BLaER1 treated with 17β-estradiol and CSF1 and Interleukin-3, amounts not matched to agents 10 nM and 100 nM (cell line): ENCODE results near the gene MEGF6.

ENCODE experiments used
- H3K27ac ChIP-seq, 11 experiments: shearing (Covaris generic); formaldehyde crosslinking; 2 replicates each; pipeline ENCODE4 v1.8.1; 2022
- H3K27me3 ChIP-seq, 11 experiments: shearing (Covaris generic); formaldehyde crosslinking; 2 replicates each; pipeline ENCODE4 v1.8.1; 2022
- H3K36me3 ChIP-seq, 11 experiments: shearing (Covaris generic); formaldehyde crosslinking; 2 replicates each; pipeline ENCODE4 v1.8.1; 2022
- H3K4me1 ChIP-seq, 10 experiments: shearing (Covaris generic); formaldehyde crosslinking; 2 replicates each; pipeline ENCODE4 v1.8.1; 2022
- H3K4me2 ChIP-seq, 11 experiments: shearing (Covaris generic); formaldehyde crosslinking; 2 replicates each; pipeline ENCODE4 v1.8.1; 2022
- H3K4me3 ChIP-seq, 10 experiments: shearing (Covaris generic); formaldehyde crosslinking; 2 replicates each; pipeline ENCODE4 v1.8.1; 2022
- H3K9ac ChIP-seq, 11 experiments: shearing (Covaris generic); formaldehyde crosslinking; 2 replicates each; pipeline ENCODE4 v1.8.1; 2022
- H3K9me3 ChIP-seq, 11 experiments: shearing (Covaris generic); formaldehyde crosslinking; replicated peaks in 1 of 11; 2 replicates each; pipeline ENCODE4 v1.8.1; 2022
- H4K20me1 ChIP-seq, 11 experiments: shearing (Covaris generic); formaldehyde crosslinking; 2 replicates each; pipeline ENCODE4 v1.8.1; 2022
- Cebpa-rat ChIP-seq, 11 experiments: shearing (Covaris generic); IDR thresholded peaks; 2 replicates each; pipeline ENCODE4 v1.8.1; 2022

MEGF6 gene

DNA sequence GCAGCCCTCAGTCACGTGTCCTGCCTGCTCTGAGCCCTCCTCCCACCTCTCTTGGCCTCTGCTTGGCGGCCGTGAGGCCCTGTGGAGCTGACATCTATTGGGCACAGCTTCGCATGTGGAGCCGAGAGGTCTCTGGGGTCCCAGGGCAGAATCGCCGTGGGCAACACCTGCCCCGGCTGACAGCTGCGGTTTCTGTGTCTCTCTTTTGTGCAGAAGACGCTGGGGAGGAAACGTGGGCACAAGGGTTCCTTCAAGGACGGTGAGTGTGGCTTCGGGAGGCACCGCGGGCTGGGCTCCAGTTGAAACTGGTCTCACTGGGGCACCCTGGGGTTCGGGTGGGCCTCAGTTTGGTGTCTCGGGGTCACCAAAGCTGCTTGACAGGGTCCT, 145.4 kb downstream of the MEGF6 start:
- Histone ChIP-seq H3K9ac (peak overlapping the region in 4 of 11 experiments; percentile 3 to 31 (median 14); a peak in 3 of 22 replicates), H3K4me1 (peaks cover 38 to 72% (median 68%) of the 10 kb centered on the region in 10 experiments), H3K4me3 (no peak overlapping the region), H4K20me1 (peaks cover 0 to 22% (median 0%) of the 10 kb centered on the region in 11 experiments; a peak in 8 of 22 replicates), H3K9me3 (no peaks in the 10 kb centered on the region), H3K27ac (0 out of 22 replicates have a peak overlapping the region, but pooled peaks of 2 of the 11 experiments have one; percentile 6 to 28), H3K4me2 (peak overlapping the region; percentile 67 to 93 (median 79)), H3K36me3 (no peaks in the 10 kb centered on the region), H3K27me3 (peaks cover 0 to 12% (median 0%) of the 10 kb centered on the region in 11 experiments; a peak in 2 of 22 replicates)
- TF ChIP-seq Cebpa-rat (IDR thresholded peaks at IDR 0.05), result no peak

DNA sequence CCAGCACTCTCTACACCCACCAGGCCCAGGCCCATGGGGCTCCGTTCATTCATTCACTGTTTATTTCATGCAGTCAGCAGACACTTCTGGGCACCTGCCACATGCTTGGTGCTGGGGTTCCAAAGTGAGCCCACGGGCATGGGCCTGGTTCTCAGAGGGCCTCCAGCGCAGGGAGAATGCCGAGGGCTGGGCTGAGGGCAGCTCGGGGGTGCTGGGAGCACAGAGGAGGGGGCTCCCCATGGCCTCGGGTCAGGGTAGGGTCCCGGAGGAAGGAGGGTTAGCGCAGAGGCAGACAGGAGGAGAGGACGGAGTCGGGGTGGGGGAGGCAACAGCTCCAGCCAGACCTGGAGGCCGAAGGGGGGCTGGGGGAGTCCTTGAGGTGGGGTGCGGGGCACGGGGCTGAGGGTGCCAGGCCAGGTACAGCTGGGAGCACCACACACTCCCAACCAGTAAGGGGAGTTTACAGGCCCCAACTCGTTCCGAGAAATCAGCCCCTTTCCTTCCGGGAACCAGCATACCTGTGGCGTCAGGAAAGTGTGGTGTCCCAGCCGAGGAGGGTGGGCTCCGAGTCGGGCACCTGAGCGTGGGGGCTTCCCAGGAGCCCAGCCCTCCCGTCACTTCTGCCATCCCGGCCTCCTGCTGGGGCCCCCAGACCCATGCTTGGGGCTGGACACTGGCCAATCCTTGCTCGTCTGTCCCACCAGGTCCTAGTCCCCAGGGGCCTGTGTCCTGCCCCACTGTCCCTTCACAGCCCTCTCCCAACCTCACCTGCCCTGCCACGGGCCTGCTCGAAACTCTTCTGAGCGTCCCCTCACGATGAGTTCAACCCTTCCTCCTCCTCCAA, 146.0 kb downstream of the MEGF6 start:
- Histone ChIP-seq H3K9me3 (no peaks in the 10 kb centered on the region), H3K27ac (peak overlapping the region in 2 of 11 experiments; percentile 18 to 22; a peak in 1 of 22 replicates), H3K27me3 (peaks cover 0 to 12% (median 0%) of the 10 kb centered on the region in 11 experiments; a peak in 2 of 22 replicates), H3K4me1 (peaks cover 38 to 72% (median 67%) of the 10 kb centered on the region in 10 experiments), H3K4me2 (peak overlapping the region; percentile 67 to 93 (median 79)), H4K20me1 (peaks cover 0 to 22% (median 0%) of the 10 kb centered on the region in 11 experiments; a peak in 9 of 22 replicates), H3K4me3 (no peak overlapping the region), H3K36me3 (no peaks in the 10 kb centered on the region), H3K9ac (peak overlapping the region in 4 of 11 experiments; percentile 7 to 31 (median 28); a peak in 3 of 22 replicates)
- no peak for TF ChIP-seq Cebpa-rat (IDR thresholded peaks at IDR 0.05)

DNA sequence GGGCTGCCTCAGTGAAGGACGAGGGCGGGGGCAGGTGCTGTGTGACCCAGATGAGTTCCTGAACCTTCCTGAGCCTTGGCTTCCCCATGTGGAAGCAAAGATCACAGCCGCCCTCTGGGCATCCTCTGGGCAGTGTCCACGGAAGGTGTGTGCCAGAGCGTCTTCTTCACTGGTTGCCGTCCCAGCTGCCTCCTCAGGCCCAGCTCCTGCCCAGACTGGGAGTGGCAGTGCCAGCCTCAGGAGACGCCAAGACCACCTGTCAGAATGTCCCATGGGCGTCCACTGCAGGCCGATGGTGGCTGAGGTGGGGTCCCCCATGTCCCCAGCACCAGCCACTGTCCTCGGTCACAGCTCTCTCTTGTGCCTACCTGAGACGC, 146.7 kb downstream of the MEGF6 start:
- peaks cover 0 to 22% (median 0%) of the 10 kb centered on the region in 11 experiments; a peak in 9 of 22 replicates for H4K20me1 ChIP-seq
- H3K9me3 ChIP-seq, result no peaks in the 10 kb centered on the region
- no peak overlapping the region for H3K27ac ChIP-seq
- no peak overlapping the region for H3K4me3 ChIP-seq
- H3K36me3 ChIP-seq, result no peaks in the 10 kb centered on the region
- H3K9ac ChIP-seq, result peak overlapping the region in 3 of 11 experiments; percentile 1 to 27 (median 7); a peak in 3 of 22 replicates
- TF ChIP-seq Cebpa-rat (IDR thresholded peaks at IDR 0.05), result no peak
- H3K4me2 ChIP-seq, result peak overlapping the region in 8 of 11 experiments; percentile 67 to 93 (median 79); a peak in 16 of 22 replicates
- peaks cover 0 to 12% (median 0%) of the 10 kb centered on the region in 11 experiments; a peak in 2 of 22 replicates for H3K27me3 ChIP-seq
- peaks cover 45 to 74% (median 70%) of the 10 kb centered on the region in 10 experiments for H3K4me1 ChIP-seq

DNA sequence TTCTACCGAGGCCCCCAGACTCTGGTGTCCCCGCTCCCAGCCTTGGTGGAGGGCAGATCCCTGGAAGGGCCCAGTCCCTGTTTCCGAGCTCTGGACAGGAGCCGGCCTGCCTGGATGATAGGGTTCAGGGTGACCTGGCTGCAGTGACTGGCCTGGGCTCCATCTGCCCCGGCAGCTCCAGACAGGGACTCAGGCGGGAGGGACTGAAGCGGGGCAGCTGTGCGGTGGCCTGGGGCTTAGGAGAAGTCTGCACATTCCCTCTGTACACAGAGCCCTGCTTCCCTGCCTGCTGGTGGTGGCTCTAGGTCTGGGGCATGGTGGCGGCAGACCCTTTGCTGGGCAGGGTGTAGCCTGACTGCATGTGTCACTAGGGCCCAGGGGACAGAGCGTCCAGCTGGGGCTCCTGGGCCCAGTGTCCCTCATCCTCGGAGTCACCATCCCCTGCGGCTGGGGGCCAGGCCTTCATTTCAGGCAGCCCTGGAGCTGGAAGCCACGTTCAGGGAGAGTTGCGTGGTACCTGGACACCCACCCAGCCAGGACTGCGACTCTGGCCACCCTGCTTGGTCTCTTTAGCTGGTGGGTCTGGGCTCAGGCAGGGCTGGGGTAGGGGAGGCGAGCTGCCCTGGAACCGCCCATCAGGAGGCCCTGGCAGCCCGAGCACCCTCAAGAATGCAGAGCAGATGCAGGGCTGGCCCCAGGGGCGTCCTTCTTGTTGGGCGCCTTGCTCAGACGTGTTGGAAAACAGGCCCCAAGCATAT, 147.2 kb downstream of the MEGF6 start:
- H3K9ac ChIP-seq, result peak overlapping the region in 3 of 11 experiments; percentile 3 to 27 (median 7); a peak in 2 of 22 replicates
- H4K20me1 ChIP-seq, result peaks cover 0 to 22% (median 0%) of the 10 kb centered on the region in 11 experiments; a peak in 10 of 22 replicates
- no peaks in the 10 kb centered on the region for H3K9me3 ChIP-seq
- peak overlapping the region in 8 of 11 experiments; percentile 67 to 93 (median 79); a peak in 13 of 22 replicates for H3K4me2 ChIP-seq
- H3K36me3 ChIP-seq, result no peaks in the 10 kb centered on the region
- no peak for TF ChIP-seq Cebpa-rat (IDR thresholded peaks at IDR 0.05)
- H3K27me3 ChIP-seq, result peaks cover 0 to 12% (median 0%) of the 10 kb centered on the region in 11 experiments; a peak in 2 of 22 replicates
- H3K4me3 ChIP-seq, result no peak overlapping the region
- H3K27ac ChIP-seq, result no peak overlapping the region
- peaks cover 49 to 73% (median 69%) of the 10 kb centered on the region in 10 experiments for H3K4me1 ChIP-seq

DNA sequence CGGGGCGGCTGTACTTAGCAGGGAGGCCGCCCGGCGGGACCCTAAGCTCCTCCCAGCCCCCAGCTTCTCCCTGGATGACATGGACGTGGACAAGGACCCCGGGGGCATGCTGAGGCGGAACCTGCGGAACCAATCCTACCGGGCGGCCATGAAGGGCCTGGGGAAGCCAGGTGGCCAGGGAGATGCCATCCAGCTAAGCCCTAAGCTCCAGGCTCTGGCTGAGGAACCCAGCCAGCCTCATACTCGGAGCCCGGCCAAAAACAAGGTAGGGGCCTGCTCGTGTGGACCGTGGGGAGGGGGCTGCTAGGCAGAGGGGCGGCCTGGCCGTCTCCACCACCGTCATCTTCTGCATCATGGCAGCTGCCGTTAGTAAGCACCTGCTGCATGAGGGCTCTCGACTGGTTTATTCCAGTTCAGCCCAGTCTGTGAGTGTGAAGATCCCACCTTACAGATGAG, 147.9 kb downstream of the MEGF6 start:
- Histone ChIP-seq H4K20me1 (peaks cover 0 to 25% (median under 1%) of the 10 kb centered on the region in 11 experiments; a peak in 10 of 22 replicates), H3K27ac (no peak overlapping the region), H3K9me3 (no peaks in the 10 kb centered on the region), H3K36me3 (no peaks in the 10 kb centered on the region), H3K4me2 (no peak overlapping the region), H3K4me1 (peaks cover 56 to 73% (median 69%) of the 10 kb centered on the region in 10 experiments), H3K27me3 (peaks cover 0 to 12% (median 0%) of the 10 kb centered on the region in 11 experiments; a peak in 2 of 22 replicates), H3K9ac (no peak overlapping the region), H3K4me3 (no peak overlapping the region)
- TF ChIP-seq Cebpa-rat (IDR thresholded peaks at IDR 0.05), result no peak

DNA sequence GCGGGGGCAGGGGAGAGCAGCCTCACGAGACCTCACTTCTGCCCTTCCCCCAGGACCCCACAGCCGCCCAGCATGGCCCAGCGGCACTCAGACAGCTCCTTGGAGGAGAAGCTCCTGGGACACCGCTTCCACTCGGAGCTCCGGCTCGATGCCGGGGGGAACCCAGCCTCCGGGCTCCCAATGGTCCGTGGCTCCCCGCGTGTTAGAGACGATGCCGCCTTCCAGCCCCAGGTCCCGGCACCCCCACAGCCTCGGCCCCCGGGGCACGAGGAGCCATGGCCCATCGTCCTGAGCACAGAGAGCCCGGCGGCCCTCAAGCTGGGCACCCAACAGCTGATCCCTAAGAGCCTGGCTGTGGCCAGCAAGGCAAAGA, 148.3 kb downstream of the MEGF6 start:
- Histone ChIP-seq H3K36me3 (no peaks in the 10 kb centered on the region), H3K4me2 (no peak overlapping the region), H3K4me3 (no peak overlapping the region), H3K9ac (no peak overlapping the region), H4K20me1 (peaks cover 0 to 27% (median 4%) of the 10 kb centered on the region in 11 experiments; a peak in 11 of 22 replicates), H3K4me1 (peaks cover 56 to 73% (median 69%) of the 10 kb centered on the region in 10 experiments), H3K27ac (no peak overlapping the region), H3K9me3 (no peaks in the 10 kb centered on the region), H3K27me3 (peaks cover 0 to 12% (median 0%) of the 10 kb centered on the region in 11 experiments; a peak in 2 of 22 replicates)
- TF ChIP-seq Cebpa-rat (IDR thresholded peaks at IDR 0.05), result no peak

DNA sequence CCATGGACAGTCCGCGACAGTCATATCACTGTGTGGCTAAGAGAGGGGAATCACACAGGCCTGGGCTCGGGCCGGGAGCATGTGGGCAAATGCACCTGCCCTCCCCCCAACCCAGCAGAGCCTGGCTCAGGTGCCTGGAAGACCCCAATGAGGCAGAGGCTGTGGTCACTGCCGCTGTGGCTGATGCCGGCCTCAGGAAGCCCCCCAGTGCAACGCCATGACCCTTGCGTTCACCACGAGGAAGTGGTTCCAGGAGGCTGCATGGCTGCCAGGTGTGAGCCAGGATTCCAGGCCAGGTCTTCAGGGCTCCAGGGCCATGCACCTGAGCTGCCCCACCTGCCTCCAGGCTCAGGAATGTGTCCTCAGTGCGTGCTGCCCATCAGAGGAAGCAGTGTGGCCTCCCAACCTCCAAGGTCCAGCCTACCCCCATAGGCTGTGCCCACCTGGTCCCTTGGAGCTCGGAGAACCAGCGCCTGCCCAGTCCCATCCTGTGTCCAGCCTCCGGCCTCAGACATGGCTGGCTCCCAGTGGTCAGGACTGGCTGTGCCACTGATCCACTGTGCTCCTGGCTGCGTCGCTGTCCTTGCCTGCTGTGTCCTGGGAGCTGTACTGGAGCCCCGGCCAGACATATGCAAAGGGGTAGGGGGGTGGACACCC, 148.8 kb downstream of the MEGF6 start:
- Histone ChIP-seq H3K9ac (no peak overlapping the region), H3K9me3 (no peaks in the 10 kb centered on the region), H3K27me3 (peaks cover 0 to 12% (median 0%) of the 10 kb centered on the region in 11 experiments; a peak in 2 of 22 replicates), H3K27ac (no peak overlapping the region), H3K4me2 (no peak overlapping the region), H3K4me3 (no peak overlapping the region), H3K36me3 (no peaks in the 10 kb centered on the region), H4K20me1 (peaks cover 0 to 23% (median 4%) of the 10 kb centered on the region in 11 experiments; a peak in 11 of 22 replicates), H3K4me1 (peaks cover 57 to 73% (median 69%) of the 10 kb centered on the region in 10 experiments)
- no peak for TF ChIP-seq Cebpa-rat (IDR thresholded peaks at IDR 0.05)

DNA sequence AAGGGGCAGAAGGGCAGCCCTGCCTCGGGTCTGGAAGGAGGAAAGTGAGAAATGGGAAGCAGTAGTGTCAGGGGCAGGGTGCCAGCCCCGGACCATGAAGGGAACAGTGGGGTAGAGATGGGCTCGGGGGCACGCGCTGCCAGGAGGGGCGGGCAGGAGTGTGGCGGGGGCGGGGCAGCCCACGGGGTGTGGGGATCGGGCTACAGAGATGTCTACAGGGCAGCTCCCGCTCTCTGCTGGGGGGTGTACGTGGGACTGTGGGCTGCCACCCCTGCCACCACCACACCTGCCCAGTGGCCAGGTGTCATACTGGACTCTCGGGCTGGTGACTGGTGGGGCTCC, 149.4 kb downstream of the MEGF6 start:
- Histone ChIP-seq H3K27me3 (peaks cover 0 to 9% (median 0%) of the 10 kb centered on the region in 11 experiments; a peak in 2 of 22 replicates), H3K9ac (no peak overlapping the region), H3K4me1 (peaks cover 57 to 73% (median 69%) of the 10 kb centered on the region in 10 experiments), H4K20me1 (peaks cover 0 to 23% (median 4%) of the 10 kb centered on the region in 11 experiments; a peak in 11 of 22 replicates), H3K4me2 (no peak overlapping the region), H3K9me3 (no peaks in the 10 kb centered on the region), H3K36me3 (no peaks in the 10 kb centered on the region), H3K4me3 (no peak overlapping the region), H3K27ac (no peak overlapping the region)
- TF ChIP-seq Cebpa-rat (IDR thresholded peaks at IDR 0.05), result no peak
